HG02852 (cell line): Measurements from ENCODE around the gene TPRG1.

Source experiments
- ATAC-seq: cut with Tn5 transposase; IDR thresholded peaks from one replicate; pipeline ENCODE4 v1.9.1; 2021; ENCODE audit warnings: mild to moderate bottlenecking, moderate library complexity; ENCODE audit not compliant: unreplicated experiment

Gene TPRG1

GRCh38 chr3:189227249-189227648 lies 55.5 kb downstream of the TPRG1 start:
- no peak for ATAC-seq

- no peak for ATAC-seq
These were observed 57.5 kb downstream of the TPRG1 start for GRCh38 chr3:189229196-189229828.

- no peak for ATAC-seq
These were observed 61.0 kb downstream of the TPRG1 start for GRCh38 chr3:189232790-189233189.

- ATAC-seq, result no peak
These were observed 61.6 kb downstream of the TPRG1 start for GRCh38 chr3:189233225-189233858.

- no peak for ATAC-seq
These were observed 63.4 kb downstream of the TPRG1 start for GRCh38 chr3:189235214-189235613.

- peak; percentile 90 for ATAC-seq
These were observed 64.6 kb downstream of the TPRG1 start for GRCh38 chr3:189236352-189236751.

- ATAC-seq, result no peak
These were observed 65.8 kb downstream of the TPRG1 start for GRCh38 chr3:189237526-189237925.

GRCh38 chr3:189238071-189238470 lies 66.3 kb downstream of the TPRG1 start:
- ATAC-seq, result no peak

- no peak for ATAC-seq
These were observed 67.8 kb downstream of the TPRG1 start for GRCh38 chr3:189239616-189240015.

- no peak for ATAC-seq
These were observed 78.2 kb downstream of the TPRG1 start for GRCh38 chr3:189249987-189250386.

GRCh38 chr3:189258261-189258660 lies 86.5 kb downstream of the TPRG1 start:
- no peak for ATAC-seq

- ATAC-seq, result no peak
These were observed 89.1 kb downstream of the TPRG1 start for GRCh38 chr3:189260556-189261493.

- no peak for ATAC-seq
These were observed 91.0 kb downstream of the TPRG1 start for GRCh38 chr3:189262746-189263145.

GRCh38 chr3:189267981-189268613 lies 96.3 kb downstream of the TPRG1 start:
- no peak for ATAC-seq

- no peak for ATAC-seq
These were observed 97.6 kb downstream of the TPRG1 start for GRCh38 chr3:189269365-189269764.

GRCh38 chr3:189270248-189270832 lies 98.6 kb downstream of the TPRG1 start:
- ATAC-seq, result peak; percentile 74

- ATAC-seq, result no peak
These were observed 100.8 kb downstream of the TPRG1 start for GRCh38 chr3:189272500-189273119.

GRCh38 chr3:189273736-189274135 lies 102.0 kb downstream of the TPRG1 start:
- ATAC-seq, result no peak

- no peak for ATAC-seq
These were observed 103.4 kb downstream of the TPRG1 start for GRCh38 chr3:189275182-189275581.

- ATAC-seq, result no peak
These were observed 104.1 kb downstream of the TPRG1 start for GRCh38 chr3:189275852-189276251.
